ENCODE data around the gene TUBB4A.

DNA sequence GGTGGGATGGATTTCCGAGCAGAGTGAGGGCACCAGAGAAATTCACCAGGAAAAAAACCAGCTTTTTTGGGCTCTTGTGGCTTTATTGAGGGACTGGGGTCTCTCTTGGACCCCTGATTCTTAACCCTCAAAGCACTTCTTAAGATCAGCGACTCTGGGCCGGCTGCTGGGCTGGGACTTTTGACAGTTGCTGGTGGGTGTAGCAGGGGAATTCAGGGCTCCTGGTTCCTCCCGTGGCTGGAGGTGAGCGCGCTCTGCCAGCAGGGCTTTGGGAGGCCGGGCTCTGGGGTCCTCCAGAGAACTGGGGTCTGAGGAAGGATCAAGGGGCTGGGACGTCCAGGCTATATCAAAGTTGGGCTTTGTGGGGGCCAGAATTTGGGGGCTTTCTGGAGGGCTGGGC, 34.7 kb downstream of the TUBB4A start:
- TF ChIP-seq, protein P1, sequence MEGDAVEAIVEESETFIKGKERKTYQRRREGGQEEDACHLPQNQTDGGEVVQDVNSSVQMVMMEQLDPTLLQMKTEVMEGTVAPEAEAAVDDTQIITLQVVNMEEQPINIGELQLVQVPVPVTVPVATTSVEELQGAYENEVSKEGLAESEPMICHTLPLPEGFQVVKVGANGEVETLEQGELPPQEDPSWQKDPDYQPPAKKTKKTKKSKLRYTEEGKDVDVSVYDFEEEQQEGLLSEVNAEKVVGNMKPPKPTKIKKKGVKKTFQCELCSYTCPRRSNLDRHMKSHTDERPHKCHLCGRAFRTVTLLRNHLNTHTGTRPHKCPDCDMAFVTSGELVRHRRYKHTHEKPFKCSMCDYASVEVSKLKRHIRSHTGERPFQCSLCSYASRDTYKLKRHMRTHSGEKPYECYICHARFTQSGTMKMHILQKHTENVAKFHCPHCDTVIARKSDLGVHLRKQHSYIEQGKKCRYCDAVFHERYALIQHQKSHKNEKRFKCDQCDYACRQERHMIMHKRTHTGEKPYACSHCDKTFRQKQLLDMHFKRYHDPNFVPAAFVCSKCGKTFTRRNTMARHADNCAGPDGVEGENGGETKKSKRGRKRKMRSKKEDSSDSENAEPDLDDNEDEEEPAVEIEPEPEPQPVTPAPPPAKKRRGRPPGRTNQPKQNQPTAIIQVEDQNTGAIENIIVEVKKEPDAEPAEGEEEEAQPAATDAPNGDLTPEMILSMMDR (IDR thresholded peaks at IDR 0.05 in 4 of 5, conservative IDR thresholded peaks at IDR 0.05 in 1 of 5) = no peak
- no peak for TF ChIP-seq POLR2A (IDR thresholded peaks at IDR 0.05)

Measured in gastrocnemius medialis (tissue), 4 donors.